ENCODE results near the gene NRAS. TPM values are rescaled to one million over a fixed set of nuclear protein-coding genes. Genes with fewer than 3 reads are reported as not detected.

NRAS gene
- total RNA-seq, 1 donor from 2014 or later: 77.9 TPM

- DNase-seq: no peak
These were observed 8.7 kb upstream of the NRAS start for GRCh38 chr1:114725230-114725629.

- no peak for DNase-seq
These were observed 7.3 kb upstream of the NRAS start for GRCh38 chr1:114723915-114724314.

- DNase-seq: no peak
These were observed 6.9 kb upstream of the NRAS start for GRCh38 chr1:114723457-114723856.

- DNase-seq: no peak
These were observed 3.9 kb upstream of the NRAS start for GRCh38 chr1:114720492-114720891.

GRCh38 chr1:114719424-114719787 is 2.8 kb upstream of the NRAS start:
- no peak for DNase-seq

- DNase-seq: no peak
These were observed 2.3 kb upstream of the NRAS start for GRCh38 chr1:114718661-114719423.

GRCh38 chr1:114715952-114716303 is 643 bp downstream of the NRAS start:
- no peak for DNase-seq

GRCh38 chr1:114712977-114713376 is 3.6 kb downstream of the NRAS start:
- DNase-seq: no peak

GRCh38 chr1:114710360-114710759 is 6.2 kb downstream of the NRAS start:
- no peak for DNase-seq

- DNase-seq: no peak
These were observed 9.0 kb downstream of the NRAS start for GRCh38 chr1:114707604-114708003.

GRCh38 chr1:114703242-114703641 is 13.3 kb downstream of the NRAS start:
- DNase-seq: no peak

- DNase-seq: no peak
These were observed 13.8 kb downstream of the NRAS start for GRCh38 chr1:114702737-114703136.

GRCh38 chr1:114701931-114702330 is 14.6 kb downstream of the NRAS start:
- no peak for DNase-seq

- DNase-seq: peak; percentile 5
These were observed 16.5 kb downstream of the NRAS start for GRCh38 chr1:114700036-114700600.

GRCh38 chr1:114696810-114697209 is 19.8 kb downstream of the NRAS start:
- DNase-seq: no peak

- no peak for DNase-seq
These were observed 21.0 kb downstream of the NRAS start, which contains the start of gene AMPD1 for GRCh38 chr1:114695430-114696058. TSS of gene AMPD1 (minus strand) at chr1:114695546. CDS start at chr1:114695471, 75 bp downstream.

GRCh38 chr1:114694540-114695310 is 21.8 kb downstream of the NRAS start:
- DNase-seq: no peak

GRCh38 chr1:114692947-114693346 is 23.6 kb downstream of the NRAS start:
- DNase-seq: no peak

- no peak for DNase-seq
These were observed 25.5 kb downstream of the NRAS start for GRCh38 chr1:114691061-114691460.

- DNase-seq: no peak
These were observed 26.4 kb downstream of the NRAS start for GRCh38 chr1:114690148-114690547.

- DNase-seq: no peak
These were observed 28.0 kb downstream of the NRAS start for GRCh38 chr1:114688526-114688925.

GRCh38 chr1:114685851-114686250 is 30.7 kb downstream of the NRAS start:
- no peak for DNase-seq

GRCh38 chr1:114677691-114678090 is 38.9 kb downstream of the NRAS start:
- DNase-seq: no peak
